ENCODE measurements around the gene SPAG16.

SPAG16 gene

DNA sequence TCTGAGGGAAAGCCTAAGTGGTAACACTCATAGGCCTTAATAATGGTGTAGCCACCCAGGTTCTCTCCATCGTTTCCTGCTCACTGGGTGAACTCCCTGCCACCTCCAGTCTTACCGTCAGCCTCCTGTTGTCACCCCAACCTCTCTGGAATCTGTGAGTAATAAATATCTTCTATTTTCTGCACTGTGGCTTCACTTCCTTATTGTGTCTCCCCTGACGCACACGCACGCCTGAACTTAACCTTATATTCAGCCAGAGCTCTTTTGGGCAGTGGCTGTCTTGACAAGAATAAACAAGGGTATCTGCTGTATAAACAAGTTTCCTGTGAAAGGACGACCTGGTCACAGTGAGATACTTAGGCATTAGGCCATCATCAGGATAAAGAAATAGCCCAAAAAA is 467.2 kb downstream of the SPAG16 start:
- TF ChIP-seq CTCF (IDR thresholded peaks at IDR 0.05) = no peak
- intact Hi-C loops (cut with DNase I; ENCODE audit: low total_unique reads) = no loop called here
- Histone ChIP-seq H3K4me1 (no peaks in the 10 kb centered on the region), H3K36me3 (no peaks in the 10 kb centered on the region), H3K27ac (no peak overlapping the region), H3K27me3 (no peaks in the 10 kb centered on the region), H3K4me3 (no peak overlapping the region), H3K9me3 (no peaks in the 10 kb centered on the region)
- no peak for DNase-seq

DNA sequence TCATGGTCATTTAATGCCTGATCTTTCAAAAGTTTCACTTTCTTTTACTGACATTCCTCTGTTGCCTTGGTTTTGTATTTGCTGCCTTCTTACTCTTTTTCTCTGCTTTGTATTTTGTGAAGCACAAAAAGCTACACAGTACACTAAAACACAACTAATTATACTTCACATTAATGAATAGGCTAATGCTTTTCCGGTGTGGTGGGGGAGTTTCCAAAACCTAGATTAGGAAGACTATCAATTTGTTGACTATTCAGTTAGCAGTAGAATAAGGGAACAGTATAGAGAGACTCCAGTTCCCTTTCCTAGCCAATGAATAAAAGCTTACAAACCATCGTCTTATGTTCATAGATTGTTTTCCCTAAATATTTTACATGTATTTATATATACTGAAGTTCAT is 468.3 kb downstream of the SPAG16 start:
- Histone ChIP-seq H3K36me3 (no peaks in the 10 kb centered on the region), H3K4me3 (no peak overlapping the region), H3K27me3 (no peaks in the 10 kb centered on the region), H3K9me3 (no peaks in the 10 kb centered on the region), H3K27ac (no peak overlapping the region), H3K4me1 (no peaks in the 10 kb centered on the region)
- no peak for TF ChIP-seq CTCF (IDR thresholded peaks at IDR 0.05)
- DNase-seq = no peak
- intact Hi-C loops (cut with DNase I; ENCODE audit: low total_unique reads) = no loop called here

DNA sequence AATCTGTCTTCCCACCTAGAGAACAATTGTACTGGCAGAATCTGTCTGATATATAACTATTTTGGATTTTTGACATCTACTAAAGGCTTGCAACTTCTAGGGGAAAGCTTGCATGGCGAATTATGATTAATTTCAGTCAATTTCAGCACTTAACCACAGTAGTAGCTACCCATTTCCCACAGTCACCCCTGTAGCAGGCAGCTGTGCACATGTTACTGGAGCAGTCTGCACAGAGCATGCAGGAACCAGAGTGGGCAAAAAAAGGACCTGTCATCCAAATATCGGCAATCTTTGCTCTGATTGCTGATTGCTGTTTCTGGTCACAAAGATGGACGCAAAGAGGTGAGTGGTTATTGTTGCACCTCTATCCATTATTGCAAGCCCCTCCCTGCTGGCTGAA is 473.3 kb downstream of the SPAG16 start:
- Histone ChIP-seq H3K4me1 (no peaks in the 10 kb centered on the region), H3K9me3 (no peaks in the 10 kb centered on the region), H3K4me3 (no peak overlapping the region), H3K27me3 (no peaks in the 10 kb centered on the region), H3K27ac (no peak overlapping the region), H3K36me3 (no peaks in the 10 kb centered on the region)
- no peak for TF ChIP-seq CTCF (IDR thresholded peaks at IDR 0.05)
- intact Hi-C loops (cut with DNase I; ENCODE audit: low total_unique reads) = no loop called here
- DNase-seq = no peak

GRCh38 chr2:213763354-213763753 is 479.1 kb downstream of the SPAG16 start:
- H3K4me1 ChIP-seq = no peaks in the 10 kb centered on the region
- no peak for DNase-seq
- TF ChIP-seq CTCF (IDR thresholded peaks at IDR 0.05) = no peak
- H3K27me3 ChIP-seq = no peaks in the 10 kb centered on the region
- no peak overlapping the region for H3K4me3 ChIP-seq
- intact Hi-C loops (cut with DNase I; ENCODE audit: low total_unique reads) = no loop called here
- no peaks in the 10 kb centered on the region for H3K36me3 ChIP-seq
- no peaks in the 10 kb centered on the region for H3K9me3 ChIP-seq
- no peak overlapping the region for H3K27ac ChIP-seq

GRCh38 chr2:213763963-213764362 is 479.7 kb downstream of the SPAG16 start:
- no peaks in the 10 kb centered on the region for H3K9me3 ChIP-seq
- no peaks in the 10 kb centered on the region for H3K36me3 ChIP-seq
- H3K4me3 ChIP-seq = no peak overlapping the region
- no peaks in the 10 kb centered on the region for H3K27me3 ChIP-seq
- no peak for DNase-seq
- no peak for TF ChIP-seq CTCF (IDR thresholded peaks at IDR 0.05)
- H3K4me1 ChIP-seq = no peaks in the 10 kb centered on the region
- intact Hi-C loops (cut with DNase I; ENCODE audit: low total_unique reads) = no loop called here
- H3K27ac ChIP-seq = no peak overlapping the region

- H3K27me3 ChIP-seq = no peaks in the 10 kb centered on the region
- intact Hi-C loops (cut with DNase I; ENCODE audit: low total_unique reads) = no loop called here
- no peak overlapping the region for H3K4me3 ChIP-seq
- TF ChIP-seq CTCF (IDR thresholded peaks at IDR 0.05) = no peak
- H3K36me3 ChIP-seq = no peaks in the 10 kb centered on the region
- no peaks in the 10 kb centered on the region for H3K4me1 ChIP-seq
- no peak for DNase-seq
- no peaks in the 10 kb centered on the region for H3K9me3 ChIP-seq
- no peak overlapping the region for H3K27ac ChIP-seq
Observed at GRCh38 chr2:213764849-213765248, 480.6 kb downstream of the SPAG16 start.

Data from tibial artery (tissue), 4 donors.